HG02870 (cell line): ENCODE results near the gene HLA-A.
"Not testable (repeated sequence)": the region's sequence is repeated elsewhere in the genome, so short reads cannot be mapped to it uniquely, and the experiment has no call there.

ENCODE experiments used
- ATAC-seq: cut with Tn5 transposase; IDR thresholded peaks from one replicate; pipeline ENCODE4 v1.9.1; 2021; ENCODE audit warnings: mild to moderate bottlenecking, moderate library complexity; ENCODE audit not compliant: unreplicated experiment

The HLA-A gene

DNA sequence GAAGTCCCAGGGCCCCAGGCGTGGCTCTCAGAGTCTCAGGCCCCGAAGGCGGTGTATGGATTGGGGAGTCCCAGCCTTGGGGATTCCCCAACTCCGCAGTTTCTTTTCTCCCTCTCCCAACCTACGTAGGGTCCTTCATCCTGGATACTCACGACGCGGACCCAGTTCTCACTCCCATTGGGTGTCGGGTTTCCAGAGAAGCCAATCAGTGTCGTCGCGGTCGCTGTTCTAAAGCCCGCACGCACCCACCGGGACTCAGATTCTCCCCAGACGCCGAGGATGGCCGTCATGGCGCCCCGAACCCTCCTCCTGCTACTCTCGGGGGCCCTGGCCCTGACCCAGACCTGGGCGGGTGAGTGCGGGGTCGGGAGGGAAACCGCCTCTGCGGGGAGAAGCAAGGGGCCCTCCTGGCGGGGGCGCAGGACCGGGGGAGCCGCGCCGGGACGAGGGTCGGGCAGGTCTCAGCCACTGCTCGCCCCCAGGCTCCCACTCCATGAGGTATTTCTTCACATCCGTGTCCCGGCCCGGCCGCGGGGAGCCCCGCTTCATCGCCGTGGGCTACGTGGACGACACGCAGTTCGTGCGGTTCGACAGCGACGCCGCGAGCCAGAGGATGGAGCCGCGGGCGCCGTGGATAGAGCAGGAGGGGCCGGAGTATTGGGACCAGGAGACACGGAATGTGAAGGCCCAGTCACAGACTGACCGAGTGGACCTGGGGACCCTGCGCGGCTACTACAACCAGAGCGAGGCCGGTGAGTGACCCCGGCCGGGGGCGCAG is at the start of gene HLA-A:
Gene HLA-A, plus strand, starts transcription at position 258 of the 778 bp plus-strand sequence. Its CDS starts 22 bp downstream, at position 280.
- peak; percentile 88 for ATAC-seq

DNA sequence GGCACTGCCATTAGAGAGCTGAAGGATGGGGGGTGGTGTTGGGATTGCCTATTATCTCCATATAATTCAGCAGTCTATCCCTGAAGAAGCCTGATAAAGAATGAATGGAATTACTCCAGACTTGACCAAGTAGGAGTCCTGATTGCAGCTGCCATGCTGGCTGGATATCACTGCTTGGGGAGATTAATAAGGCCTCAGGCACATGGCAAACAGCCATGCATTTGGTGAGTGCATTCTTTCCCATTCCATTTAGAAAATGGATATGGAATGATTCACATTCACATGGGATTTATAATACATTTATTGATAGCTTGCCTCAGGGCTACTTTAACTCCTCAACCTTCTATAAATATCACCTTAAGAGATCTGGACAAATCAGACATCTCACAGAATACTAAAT is 49.6 kb upstream of the HLA-A start:
- ATAC-seq = no peak

DNA sequence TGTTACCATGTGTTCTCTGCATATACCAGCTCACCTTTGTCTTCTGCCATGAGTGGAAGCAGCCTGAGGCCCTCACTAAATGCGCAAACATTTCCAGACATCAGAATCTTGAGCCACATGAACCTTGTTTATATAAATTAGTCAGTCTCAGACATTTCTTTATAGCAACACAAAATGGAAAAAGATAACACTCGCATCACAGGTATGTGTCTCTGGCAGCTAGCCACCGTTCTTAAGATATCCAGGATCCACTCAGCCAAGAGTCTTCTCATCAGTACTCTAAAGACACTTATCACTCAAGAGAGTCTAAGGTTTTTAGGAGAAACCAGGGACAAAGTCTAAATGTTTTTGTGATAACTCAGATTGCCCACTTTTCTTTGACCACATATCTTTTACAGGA is 43.1 kb upstream of the HLA-A start:
- no peak for ATAC-seq

DNA sequence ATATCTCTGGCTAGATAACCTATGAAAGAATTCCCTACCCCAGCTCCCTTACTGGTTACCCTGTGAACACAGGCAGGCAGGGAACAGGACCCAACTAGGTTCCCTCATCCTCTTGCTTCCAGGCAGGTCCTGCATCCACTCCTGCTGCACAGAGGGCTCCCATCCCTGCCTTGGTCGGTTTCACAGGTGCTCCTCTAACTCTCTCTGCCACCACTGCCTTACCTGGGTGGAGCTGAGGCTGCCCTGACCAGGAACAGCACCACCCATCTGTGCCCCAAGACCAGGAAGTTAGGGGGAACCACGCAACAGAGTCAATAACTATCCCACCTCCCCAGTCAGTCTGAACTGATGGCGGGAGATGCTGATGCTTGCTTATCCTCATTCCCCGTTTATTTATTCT is 37.0 kb upstream of the HLA-A start:
- ATAC-seq = no peak

DNA sequence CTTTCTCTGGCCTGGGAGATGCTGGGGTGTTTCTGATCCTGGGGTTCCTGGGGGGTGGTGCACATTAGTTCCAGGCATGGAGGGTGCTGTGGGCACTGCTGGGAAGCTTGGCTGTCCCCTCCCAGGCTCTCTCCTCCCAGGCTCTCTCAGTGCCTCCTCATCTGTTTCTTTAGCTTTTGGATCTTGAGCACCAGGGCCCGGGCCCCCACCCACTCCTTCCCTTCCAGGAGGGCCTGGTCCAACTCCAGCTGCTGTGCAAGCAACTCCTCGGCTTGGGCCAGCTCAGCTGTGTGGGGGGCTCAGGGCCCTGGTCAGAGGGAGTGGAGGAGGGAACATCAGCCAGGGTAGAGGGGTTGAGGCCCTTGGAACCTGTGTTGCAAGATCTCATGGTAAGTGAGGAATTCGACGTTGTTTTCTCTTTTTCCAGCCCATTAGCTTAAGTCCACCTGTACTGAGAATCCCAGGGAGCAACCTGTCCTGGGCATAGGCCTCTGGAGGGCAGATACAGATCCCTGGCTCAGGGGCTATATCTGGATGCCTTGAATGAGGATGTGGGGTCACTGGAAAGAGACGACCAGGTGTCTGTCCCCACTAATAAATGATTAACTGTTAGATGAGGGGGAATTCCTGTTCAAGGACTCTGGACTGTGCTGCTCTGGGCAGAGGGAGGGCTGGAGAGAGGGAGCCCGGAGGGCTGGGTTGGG is 34.5 kb upstream of the HLA-A start:
- ATAC-seq = no peak

DNA sequence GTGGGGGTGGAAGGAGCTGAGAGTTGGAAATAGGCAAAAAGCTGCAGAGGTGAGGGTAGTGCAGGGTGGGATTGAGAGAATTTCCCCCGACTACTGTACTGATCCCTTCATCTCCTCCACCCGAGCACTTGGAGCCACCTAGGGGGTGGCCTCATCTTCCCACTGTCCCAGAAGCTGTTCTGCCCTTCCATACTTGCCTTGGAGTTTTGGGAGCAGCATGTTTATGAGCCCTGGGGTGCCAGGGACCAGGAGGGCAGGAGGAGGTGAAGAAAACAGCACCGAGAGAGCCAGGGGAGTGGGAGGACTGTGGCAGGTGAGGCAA is 34.0 kb upstream of the HLA-A start:
- ATAC-seq = no peak

DNA sequence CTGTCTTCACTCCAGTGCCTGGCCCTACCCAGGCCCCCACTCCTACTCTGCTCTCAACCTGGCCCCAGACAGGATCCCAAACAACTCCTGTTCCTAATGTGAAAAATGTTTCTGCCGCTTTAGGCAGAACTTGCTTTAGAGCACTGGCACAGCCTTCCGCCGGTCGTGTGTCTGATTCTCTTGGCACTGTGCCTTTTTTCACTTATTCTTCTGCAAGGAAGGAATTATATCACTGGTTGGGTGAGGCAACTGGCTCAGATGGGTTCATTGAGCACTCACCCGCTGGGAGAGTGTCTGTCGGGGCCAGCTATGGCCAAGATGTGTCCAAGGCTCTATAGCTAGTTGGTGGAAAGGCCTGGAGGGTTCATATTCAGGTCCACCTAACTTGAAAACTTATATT is 33.6 kb upstream of the HLA-A start:
- ATAC-seq = no peak

DNA sequence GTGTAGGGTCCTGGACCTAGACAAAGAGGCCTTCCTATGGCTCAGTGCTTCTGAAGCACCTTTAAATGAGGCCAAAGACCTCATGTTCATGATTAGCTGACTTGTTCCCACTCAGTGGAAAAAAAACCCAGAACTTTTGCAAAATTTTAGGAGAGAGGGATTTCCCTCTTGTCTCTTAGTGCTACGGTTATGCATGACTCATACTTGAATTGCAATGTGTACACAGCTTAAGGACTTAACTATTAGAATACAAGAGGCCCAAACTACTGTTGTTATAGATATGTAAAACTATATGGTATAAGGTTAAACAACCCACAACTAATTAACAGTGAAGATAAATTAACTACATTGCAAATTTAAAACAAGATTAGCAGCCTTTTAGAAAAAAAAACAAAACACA is 32.3 kb upstream of the HLA-A start:
- ATAC-seq = no peak

DNA sequence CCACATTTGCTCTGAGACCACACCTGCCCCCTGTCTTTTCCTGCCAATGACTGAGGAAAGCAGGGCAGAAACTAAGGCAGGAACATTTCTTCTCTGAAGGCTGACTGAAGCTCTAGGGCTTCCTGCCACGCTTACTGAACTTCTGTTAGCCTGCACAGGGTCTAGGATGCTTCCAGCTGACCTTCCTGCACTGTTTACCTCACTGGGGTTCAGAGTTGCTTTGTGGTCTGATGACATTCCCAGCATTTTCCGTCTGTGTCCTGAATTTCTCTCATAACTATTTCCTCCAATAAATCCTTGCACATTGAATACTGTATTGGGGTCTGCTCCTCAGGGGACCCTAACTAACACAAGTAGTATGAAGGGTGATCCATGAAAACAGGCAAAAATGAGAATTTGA is 29.5 kb upstream of the HLA-A start:
- no peak for ATAC-seq

DNA sequence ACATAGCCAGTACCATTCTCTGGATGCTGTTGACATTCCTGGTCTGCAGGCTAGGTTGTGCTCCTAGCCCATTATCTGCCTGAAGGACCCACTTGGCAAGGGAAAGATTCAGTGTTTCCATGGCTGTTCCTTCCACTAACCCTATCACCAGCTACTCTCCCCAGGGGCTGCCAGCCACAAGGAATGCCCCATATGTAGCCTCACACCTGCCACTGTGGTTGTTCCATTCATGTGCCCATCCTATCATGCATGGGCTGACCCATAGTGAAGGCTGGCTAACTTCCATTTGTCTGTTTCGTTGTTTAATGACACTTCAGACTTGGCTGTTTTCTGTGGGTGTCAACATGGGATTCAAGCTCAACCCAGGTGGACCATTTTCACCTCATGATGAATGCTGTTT is 25.6 kb upstream of the HLA-A start:
- no peak for ATAC-seq

DNA sequence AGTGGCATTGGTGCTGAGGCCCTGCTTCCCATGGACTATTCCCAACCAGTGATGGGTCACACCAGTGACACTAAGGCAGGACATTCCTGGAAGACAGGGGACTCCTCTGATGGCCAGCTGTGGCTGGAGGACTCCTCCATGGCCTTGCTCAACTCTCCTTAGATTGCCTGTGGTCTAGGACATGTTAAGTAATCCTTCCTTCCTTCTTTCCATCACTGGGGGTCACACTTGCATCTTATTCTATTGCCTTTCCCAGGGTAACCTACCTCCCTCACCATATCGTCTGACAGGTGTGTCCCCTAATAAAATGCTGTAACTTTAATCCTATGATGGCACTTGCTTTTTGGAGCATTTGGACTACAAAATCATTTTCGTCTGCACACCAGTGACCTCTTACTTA is 24.5 kb upstream of the HLA-A start:
- ATAC-seq = no peak

DNA sequence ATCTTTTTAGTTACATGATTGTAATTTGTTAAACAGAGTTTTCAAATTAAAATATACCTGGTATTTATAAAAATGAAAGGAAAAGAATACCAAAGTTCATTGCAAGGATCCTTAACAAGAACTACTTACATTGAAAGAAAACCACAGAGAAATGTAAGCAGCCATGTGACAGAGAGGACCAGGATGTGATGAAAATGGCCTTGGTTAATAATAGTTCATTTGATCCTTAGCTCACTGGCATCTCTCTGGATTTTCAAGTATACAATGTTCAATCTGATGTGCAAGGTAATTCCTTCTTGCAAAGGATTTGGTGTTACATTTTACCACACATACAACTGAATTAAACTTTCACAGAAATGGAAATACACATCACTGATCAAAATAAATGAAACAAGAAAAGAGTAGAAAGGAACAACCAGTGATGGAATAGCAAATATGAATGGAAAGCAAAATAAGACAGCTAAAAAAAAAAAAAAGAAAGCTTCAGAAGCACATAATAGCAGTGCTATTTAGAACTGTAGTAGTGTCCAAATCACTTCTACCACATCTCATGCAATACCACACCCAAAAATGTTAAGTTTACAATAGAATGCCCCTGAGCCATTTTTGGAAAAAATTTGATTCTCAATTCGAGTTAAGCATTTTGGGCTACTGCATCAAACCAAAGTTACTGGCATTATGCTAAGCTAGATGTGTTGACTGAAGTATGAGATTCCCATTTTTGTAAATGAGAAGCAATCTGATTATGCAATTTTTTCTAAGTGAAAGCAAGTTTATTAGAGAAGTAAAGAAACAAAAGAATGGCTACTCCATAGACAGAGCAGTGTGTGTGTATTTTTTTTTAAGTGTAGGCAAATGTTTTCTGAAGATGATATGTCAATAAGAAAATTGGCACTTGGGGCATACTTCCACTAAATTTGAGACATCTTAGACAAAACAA is 22.6 kb upstream of the HLA-A start:
- ATAC-seq = no peak

DNA sequence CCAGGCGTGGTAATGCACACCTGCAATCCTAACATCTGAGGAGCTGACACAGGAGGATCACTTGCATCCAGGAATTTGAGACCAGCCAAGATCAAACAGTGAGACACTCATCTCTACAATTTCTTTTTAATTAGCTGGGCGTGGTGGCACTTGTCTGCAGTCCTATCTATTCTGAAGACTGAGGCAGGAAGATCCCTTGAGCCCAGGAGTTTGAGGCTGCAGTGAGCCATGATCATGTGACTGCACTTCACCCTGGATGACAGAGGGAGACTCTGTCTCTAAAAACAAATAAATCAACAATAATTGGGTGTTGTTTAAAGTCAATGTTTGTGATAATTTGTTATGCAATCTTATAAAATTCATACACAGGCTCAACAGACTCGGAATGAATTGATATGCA is 18.0 kb upstream of the HLA-A start:
- ATAC-seq = no peak

DNA sequence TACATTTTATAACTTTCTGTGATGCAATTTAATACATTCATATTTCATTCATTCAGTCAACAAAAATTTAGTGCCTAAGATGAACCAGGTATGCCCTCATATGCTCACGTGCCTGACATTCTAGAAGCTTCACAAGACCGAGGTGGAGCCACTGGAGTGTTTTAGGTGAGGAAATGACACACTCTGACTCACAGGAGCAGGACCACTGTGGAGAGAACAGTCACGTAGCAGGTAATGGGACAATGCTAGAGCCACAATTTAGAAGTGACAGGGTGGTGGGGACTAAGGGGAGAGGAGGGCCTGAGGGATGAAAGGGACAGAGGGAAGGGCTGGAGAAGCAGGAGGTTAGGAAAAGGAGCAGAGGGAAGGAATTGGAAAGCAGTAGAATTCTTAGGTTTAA is 17.6 kb upstream of the HLA-A start:
- ATAC-seq = no peak

DNA sequence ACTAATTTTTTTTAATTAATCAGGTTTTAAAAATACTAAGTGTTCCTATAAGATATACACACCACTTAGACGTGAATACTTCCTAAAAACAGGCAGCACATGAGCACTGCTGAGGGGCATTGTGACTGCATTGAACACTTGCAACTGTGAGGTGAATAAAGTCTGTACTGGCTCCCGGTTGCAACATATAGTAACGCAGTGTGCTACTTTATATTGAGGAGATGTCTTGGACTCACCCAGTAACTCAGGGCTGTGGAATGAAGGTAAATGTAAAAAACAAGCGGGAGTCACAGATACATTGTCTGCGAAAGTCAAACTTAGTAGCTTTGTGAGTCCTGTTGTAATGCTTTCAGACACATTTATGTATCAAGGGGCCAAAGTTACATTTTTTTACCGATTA is 17.0 kb upstream of the HLA-A start:
- ATAC-seq = no peak

DNA sequence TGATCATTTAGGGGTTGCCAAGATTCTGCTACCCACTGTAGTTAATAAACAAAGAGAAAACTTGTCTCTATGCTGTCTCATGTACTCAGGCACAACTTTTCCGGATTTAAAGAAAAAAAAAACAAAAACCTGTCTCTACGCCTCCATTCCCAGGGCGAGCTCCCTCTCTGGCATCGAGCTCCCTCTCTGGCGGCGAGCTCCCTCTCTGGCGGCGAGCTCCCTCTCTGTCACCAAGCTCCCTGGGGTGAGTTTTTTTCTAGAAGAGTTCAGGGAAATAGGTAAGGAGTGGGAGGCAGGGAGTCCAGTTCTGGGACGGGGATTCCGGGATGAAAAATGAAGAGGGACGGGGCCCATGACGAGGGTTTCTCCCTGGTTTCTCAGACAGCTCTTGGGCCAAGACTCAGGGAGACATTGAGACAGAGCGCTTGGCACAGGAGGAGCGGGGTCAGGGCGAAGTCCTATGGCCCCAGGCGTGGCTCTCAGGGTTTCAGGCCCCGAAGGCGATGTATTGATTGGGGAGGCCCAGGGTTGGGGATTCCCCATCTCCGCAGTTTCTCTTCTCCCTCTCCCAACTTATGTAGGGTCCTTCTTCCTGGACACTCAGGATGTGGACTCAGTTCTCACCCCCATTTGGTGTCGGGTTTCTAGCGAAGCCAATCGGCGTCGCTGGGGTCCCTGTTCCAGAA is 16.5 kb upstream of the HLA-A start:
- no peak for ATAC-seq

DNA sequence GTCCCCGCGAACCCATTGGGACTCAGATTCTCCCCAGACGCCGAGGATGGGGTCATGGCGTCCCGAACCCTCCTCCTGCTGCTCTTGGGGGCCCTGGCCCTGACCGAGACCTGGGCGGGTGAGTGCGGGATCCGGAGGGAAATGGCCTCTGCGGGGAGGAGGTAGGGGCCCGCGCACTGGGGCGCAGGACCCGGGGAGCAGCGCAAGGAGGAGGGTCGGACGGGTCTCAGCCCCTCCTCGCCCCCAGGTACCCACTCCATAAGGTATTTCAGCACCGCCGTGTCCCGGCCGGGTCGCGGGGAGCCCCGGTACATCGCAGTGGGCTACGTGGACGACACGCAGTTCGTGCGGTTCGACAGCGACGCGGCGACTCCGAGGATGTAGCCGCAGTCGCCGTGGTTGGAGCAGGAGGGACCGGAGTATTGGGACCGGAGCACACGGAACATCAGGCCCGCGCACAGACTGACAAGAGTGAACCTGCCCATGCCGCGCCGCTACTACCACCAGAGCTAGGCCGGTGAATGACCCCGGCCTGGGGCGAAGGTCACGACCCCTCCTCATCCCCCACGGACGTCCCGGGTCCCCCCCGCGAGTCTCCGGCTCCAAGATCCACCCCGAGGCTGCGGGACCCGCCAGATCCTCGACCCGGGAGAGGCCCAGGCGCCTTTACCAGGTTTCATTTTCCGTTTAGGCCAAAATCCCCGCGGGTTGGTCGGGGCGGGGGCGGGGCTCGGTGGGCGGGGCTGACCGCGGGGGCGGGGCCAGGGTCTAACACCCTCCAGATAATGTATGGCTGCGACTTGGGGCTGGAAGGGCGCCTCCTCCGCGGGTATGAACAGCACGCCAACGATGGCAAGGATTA is 15.7 kb upstream of the HLA-A start:
- ATAC-seq = no peak

DNA sequence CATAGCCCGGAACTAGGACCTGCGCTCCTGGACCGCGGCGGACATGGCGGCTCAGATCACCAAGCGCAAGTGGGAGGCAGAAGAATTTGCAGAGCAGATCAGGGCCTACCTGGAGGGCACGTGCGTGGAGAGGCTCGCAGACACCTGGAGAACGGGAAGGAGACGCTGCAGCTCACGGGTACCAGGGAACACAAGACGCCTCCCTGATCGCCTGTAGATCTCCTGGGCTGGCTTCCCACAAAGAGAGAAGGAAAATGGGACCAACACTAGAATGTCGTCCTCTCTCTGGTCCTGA is 15.1 kb upstream of the HLA-A start:
- ATAC-seq = no peak

DNA sequence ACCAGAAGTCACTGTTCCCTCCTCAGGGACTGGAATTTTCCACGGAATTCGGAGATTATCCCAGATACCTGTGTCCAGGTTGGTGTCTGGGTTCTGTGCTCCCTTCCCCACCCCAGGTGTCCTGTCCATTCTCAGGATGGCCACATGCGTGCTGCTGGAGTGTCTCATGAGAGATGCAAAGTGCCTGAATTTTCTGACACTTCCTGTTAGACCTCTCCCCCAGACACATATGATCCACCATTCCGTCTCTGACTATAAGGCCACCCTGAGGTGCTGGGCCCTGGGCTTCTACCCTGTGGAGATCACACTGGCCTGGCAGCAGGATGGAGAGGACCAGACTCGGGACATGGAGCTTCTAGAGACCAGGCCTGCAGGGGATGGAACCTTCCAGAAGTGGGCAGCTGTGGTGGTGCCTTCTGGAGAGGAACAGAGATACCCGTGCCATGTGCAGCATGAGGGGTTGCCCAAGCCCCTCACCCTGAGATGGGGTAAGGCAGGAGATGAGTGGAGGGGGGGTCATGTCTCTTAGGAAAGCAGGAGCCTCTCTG is 14.4 kb upstream of the HLA-A start:
- no peak for ATAC-seq

DNA sequence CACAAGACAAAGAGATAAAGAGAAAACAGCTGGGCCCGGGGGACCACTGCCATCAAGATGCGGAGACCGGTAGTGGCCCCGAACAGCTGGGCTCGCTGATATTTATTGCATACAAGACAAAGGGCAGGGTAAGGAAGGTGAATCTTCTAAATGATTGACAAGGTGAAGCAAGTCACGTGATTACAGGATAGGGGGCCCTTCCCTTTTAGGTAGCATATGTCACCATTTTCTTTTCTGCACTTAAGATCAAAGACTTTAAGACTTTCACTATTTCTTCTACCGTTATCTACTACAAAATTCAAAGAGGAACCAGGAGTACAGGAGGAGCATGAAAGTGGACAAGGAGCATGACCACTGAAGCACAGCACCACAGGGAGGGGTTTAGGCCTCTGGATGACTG is 12.3 kb upstream of the HLA-A start:
- ATAC-seq = not testable (repeated sequence)
